ENCODE data around the gene ULBP1. TPM values are rescaled to one million over a fixed set of nuclear protein-coding genes. Genes with fewer than 3 reads are reported as not detected.
"Not testable (repeated sequence)": the region's sequence is repeated elsewhere in the genome, so short reads cannot be mapped to it uniquely, and the experiment has no call there.

The ULBP1 gene
- total RNA-seq, 1 donor from 2014 or later = 0.17 TPM

DNA sequence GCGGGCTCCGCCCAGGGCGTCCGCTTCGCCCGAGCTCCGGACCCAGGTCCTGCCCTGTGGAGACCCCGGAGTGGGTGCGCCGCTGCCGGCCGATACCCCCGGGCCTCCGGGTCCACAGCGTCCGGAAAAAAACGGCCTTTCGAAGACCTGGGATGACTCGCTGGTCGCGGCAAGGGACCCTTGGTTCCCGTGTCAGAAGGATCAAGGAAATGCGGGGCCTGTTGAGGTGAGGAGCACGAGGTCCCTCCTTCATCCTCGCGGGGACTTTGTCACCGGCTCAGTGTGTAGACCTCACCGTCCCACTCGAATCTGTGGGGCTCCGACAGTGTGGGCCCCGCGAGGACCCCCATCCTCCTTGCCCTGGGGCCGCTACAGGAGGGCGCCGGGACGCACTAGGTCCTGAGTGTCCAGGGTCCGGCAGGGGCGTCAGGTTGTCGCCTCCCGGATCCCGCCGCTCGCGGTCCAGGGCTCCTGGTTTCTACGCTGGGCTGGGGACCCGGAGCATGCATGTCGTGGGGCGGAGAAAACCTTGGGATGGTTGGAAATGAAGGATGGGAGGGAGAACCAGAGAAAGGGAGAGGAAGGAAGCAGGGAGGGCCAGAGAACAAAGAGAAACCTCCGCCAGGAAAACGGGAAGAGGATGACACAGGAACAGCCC is 51.0 kb downstream of the ULBP1 start:
- not testable (repeated sequence) for ATAC-seq, DNase-seq
- intact Hi-C loops (cut with micrococcal nuclease) = loop anchor here (5.0 kb wide), 1 partner anchor 82 kb away; no protein-coding TSS in a partner anchor

DNA sequence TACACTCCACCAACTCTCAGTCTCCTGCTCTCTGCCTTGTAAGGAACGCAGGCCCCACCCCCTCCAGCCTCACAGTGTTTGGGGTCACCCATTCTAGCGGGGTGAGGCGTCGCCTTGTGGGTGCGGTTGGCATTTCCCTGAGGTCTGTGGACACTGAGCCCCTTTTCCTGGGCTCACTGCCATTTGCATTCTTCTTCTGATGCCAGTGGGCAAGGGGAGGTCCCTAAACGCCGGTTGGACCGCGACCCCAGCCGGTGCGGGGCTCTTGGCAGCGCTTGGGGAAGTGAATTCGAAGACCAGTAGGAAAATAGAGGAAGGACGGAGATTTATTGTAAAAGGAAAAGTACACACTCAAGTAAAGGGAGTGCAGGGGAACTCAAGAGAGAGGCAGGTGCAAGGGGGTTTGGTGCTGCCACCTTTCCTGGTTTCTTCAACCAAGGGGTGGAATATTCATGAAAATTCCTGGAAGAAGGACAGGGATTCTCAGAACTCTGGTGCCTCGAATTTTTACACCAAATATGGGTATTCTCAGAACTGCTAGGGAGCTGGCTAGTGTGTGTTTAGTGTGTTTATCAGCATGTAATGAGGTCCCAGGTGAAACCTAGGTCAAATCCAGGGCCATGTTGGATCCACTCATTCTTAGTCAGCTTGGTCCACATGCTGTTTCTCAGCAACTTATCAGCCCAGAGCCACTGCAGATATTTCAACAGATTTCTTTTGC is 51.7 kb downstream of the ULBP1 start:
- not testable (repeated sequence) for ATAC-seq, DNase-seq
- intact Hi-C loops (cut with micrococcal nuclease) = loop anchor here (5.0 kb wide), 1 partner anchor 83 kb away; no protein-coding TSS in a partner anchor

DNA sequence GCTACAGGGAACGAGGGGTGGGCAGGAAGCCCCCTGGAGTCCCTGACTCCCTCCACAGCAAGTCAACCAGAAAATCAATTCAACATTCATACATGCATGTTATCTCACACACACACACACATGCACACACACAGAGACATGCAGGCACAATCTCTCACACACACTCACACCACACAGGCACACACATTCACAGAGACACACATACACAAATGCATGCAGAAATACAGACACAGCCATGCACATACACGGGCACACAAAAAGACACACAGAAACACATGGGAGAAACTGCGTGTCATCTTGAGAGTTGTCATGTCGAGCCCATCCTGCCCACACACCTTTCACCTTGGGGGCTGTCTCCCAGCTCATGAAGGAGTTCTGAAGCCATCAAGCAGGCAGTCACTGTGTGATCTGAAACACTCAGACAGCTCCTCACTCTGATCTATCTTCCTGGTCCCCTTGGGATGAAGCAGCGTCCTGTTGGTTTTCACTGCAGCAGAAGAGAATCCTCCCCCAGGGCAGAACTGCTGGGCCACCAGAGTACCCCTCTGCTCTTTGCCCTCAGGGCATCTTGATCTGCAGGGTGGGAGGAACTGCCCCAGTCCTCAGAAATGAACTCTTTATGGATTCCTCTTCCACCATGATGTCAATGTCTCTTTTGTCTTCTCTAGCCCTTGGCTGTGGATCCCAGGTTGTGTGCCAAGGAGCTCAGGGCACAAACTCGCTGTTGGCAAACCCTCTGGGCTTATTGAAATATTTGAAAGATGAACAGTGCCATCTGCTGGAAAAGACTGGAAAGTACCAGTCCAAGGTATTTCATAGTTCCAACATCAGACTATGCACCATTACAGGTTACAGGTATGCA is 52.8 kb downstream of the ULBP1 start:
- peak; percentile 58 for DNase-seq
- intact Hi-C loops (cut with micrococcal nuclease) = loop anchor here (5.0 kb wide), 1 partner anchor 84 kb away; no protein-coding TSS in a partner anchor
- peak; percentile 89 for ATAC-seq

DNA sequence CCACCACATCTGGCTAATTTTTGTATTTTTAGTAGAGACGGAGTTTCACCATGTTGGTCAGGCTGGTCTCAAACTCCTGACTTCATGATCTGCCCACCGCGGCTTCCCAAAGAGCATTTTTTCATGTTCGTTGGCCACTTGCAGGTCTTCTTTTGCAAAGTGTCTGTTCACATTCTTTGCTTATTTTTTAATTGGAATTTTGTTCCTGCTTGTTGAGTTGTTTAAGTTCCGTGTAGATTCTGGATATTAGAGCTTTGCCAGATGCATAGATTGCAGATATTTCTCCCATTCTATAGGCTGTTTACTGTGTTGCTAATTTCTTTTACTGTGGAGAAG is 53.4 kb downstream of the ULBP1 start:
- intact Hi-C loops (cut with micrococcal nuclease) = loop anchor here (5.0 kb wide), 1 partner anchor 85 kb away; no protein-coding TSS in a partner anchor
- ATAC-seq, DNase-seq: not testable (repeated sequence)

DNA sequence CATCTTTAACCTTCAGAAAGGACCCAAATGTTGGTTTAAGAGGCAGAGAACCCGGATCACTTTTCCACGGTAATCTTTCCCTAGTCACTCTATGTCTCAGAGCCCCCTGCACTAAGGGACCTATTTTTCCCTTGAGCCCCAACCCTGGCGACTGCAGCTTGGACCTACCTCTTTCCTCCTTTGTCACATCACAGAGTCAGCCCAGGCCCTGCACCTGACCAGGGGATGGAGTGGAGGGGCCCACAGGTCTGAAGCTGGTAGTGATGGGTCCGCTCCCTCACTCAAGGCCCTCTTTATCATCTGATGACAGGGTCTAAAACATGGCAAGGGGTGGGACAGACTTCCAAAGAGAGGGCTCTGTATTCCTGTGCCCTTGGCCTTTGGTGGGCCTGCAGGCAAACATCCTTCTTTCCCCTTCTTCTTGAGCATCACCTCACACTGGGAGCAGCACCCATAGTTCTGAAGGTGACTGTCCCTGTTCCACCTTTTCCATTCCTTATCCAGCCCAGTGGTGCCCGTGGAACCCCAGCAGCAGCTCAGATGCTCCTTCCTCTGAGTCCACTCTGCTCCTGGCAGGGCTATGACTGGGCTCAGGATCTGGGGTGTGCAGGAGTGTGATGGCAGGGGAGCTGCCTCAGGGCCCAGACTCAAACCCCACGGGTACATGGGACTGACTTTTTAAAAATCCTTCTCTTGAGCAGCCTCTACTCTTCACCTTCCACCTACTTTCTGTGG is 55.3 kb downstream of the ULBP1 start:
- intact Hi-C loops (cut with micrococcal nuclease) = loop anchor here (5.0 kb wide), 1 partner anchor 87 kb away; no protein-coding TSS in a partner anchor
- no peak for ATAC-seq

DNA sequence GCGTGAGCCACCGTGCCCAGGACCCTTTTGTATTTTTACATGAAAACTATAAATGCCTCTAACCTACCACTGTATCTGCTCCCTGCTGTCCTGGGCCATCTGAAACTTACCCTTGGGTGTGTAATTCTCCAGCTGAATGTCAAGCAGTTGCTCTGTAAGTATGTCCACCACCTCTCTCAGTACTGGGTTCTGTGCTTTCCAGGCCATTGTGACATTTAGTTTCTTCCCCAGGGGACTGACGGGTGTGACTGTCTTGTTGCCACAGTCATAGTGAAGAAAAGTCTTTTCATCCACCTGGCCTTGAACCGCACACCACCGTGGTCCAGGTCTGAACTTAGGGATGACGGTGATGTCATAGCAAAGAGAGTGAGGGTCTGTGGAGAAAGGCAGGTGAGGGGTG is 58.1 kb downstream of the ULBP1 start:
- intact Hi-C loops (cut with micrococcal nuclease); ATAC-seq; DNase-seq: not testable (repeated sequence)

More for the DNA sequence above, 55.3 kb downstream of the ULBP1 start:
- DNase-seq = no peak

Other genes with a start within 250 kb of the ULBP1 start
- 12.2 TPM for gene LATS1, start 245.8 kb upstream of the ULBP1 start, total RNA-seq
- gene NUP43, start 217.4 kb upstream of the ULBP1 start, total RNA-seq = 30.1 TPM
- 171 TPM for gene PCMT1, start 214.2 kb upstream of the ULBP1 start, total RNA-seq
- 21.5 TPM for gene LRP11, start 99.6 kb upstream of the ULBP1 start, total RNA-seq
- 0.79 TPM for gene RAET1E, start 65.8 kb upstream of the ULBP1 start, total RNA-seq
- 0.32 TPM for gene RAET1G, start 40.8 kb upstream of the ULBP1 start, total RNA-seq
- 0.84 TPM for gene ULBP2, start 21.9 kb upstream of the ULBP1 start, total RNA-seq
- gene RAET1L, start 61.6 kb downstream of the ULBP1 start, total RNA-seq = not detected
- gene ULBP3, start 105.2 kb downstream of the ULBP1 start, total RNA-seq = 1.1 TPM
- 123 TPM for gene PPP1R14C, start 179.1 kb downstream of the ULBP1 start, total RNA-seq

Data from left ventricle myocardium superior (tissue), 1 donor.